Measurements from ENCODE around the gene PLXDC2. TPM values are rescaled to one million over a fixed set of nuclear protein-coding genes. Genes with fewer than 3 reads are reported as not detected.

The PLXDC2 gene
- total RNA-seq, 1 experiment from 2014 or later, result 0.21 TPM

- CTCF ChIA-PET, result no interaction called here
- no peak for ATAC-seq
- no TSS peak for BruUV-seq (replicated peaks)
- TF ChIP-seq REST (IDR thresholded peaks at IDR 0.05; ENCODE audit: insufficient read depth in 1 of 2, low read depth in 2 of 2, low read length in 1 of 2), result no peak
- no peak for TF ChIP-seq POLR2AphosphoS5 (IDR thresholded peaks at IDR 0.05; ENCODE audit: low read depth, low read length)
- no peak for TF ChIP-seq CTCF (IDR thresholded peaks at IDR 0.05)
- no peak for TF ChIP-seq SIN3A (IDR thresholded peaks at IDR 0.05; ENCODE audit: borderline replicate concordance, insufficient read depth, low read depth, low read length)
- no peak for TF ChIP-seq TCF7L2 (IDR thresholded peaks at IDR 0.05; ENCODE audit: low read depth, low read length)
- Histone ChIP-seq H3K4me1 (ENCODE audit: control insufficient read depth, insufficient read depth, low read length) (no peaks in the 10 kb centered on the region), H3K27ac (ENCODE audit: low read length) (no peak overlapping the region), H3K36me3 (ENCODE audit: control insufficient read depth, insufficient read depth, low read length) (no peaks in the 10 kb centered on the region), H3K27me3 (ENCODE audit: control insufficient read depth, insufficient read depth, low read length) (no peaks in the 10 kb centered on the region), H3K9me3 (ENCODE audit: control insufficient read depth, insufficient read depth, low read depth, low read length) (no peaks in the 10 kb centered on the region), H3K4me3 (ENCODE audit: low read depth in 2 of 2, low read length in 2 of 2) (no peak overlapping the region)
- DNase-seq (ENCODE audit: low read depth, low spot score), result no peak
- in situ Hi-C loops (cut with HindIII; ENCODE audit: low pct_unique_long_range_greater_than_20kb, low sequenced_read_pairs), result no loop called here
- intact Hi-C loops (cut with micrococcal nuclease; ENCODE audit: unreplicated experiment), result no loop called here
- POLR2A ChIA-PET, result no interaction called here
Observed at GRCh38 chr10:19848226-19848985, 32.2 kb downstream of the PLXDC2 start.

- no peaks in the 10 kb centered on the region for H3K4me1 ChIP-seq (ENCODE audit: control insufficient read depth, insufficient read depth, low read length)
- intact Hi-C loops (cut with micrococcal nuclease; ENCODE audit: unreplicated experiment), result no loop called here
- POLR2A ChIA-PET, result no interaction called here
- ATAC-seq (no peak), DNase-seq (ENCODE audit: low read depth, low spot score) (no peak)
- CTCF ChIA-PET, result interaction anchor here (0.7 kb wide), 1 partner anchor 565 kb away, joined by 7 read pairs; no protein-coding TSS in a partner anchor
- no peaks in the 10 kb centered on the region for H3K36me3 ChIP-seq (ENCODE audit: control insufficient read depth, insufficient read depth, low read length)
- H3K9me3 ChIP-seq (ENCODE audit: control insufficient read depth, insufficient read depth, low read depth, low read length), result no peaks in the 10 kb centered on the region
- H3K27me3 ChIP-seq (ENCODE audit: control insufficient read depth, insufficient read depth, low read length), result no peaks in the 10 kb centered on the region
- no peak overlapping the region for H3K27ac ChIP-seq (ENCODE audit: low read length)
- no peak overlapping the region for H3K4me3 ChIP-seq (ENCODE audit: low read depth in 2 of 2, low read length in 2 of 2)
- TF ChIP-seq REST (IDR thresholded peaks at IDR 0.05; ENCODE audit: insufficient read depth in 1 of 2, low read depth in 2 of 2, low read length in 1 of 2), result no peak
- no peak for TF ChIP-seq TCF7L2 (IDR thresholded peaks at IDR 0.05; ENCODE audit: low read depth, low read length)
- no peak for TF ChIP-seq CTCF (IDR thresholded peaks at IDR 0.05)
- in situ Hi-C loops (cut with HindIII; ENCODE audit: low pct_unique_long_range_greater_than_20kb, low sequenced_read_pairs), result no loop called here
- no TSS peak for BruUV-seq (replicated peaks)
Observed at GRCh38 chr10:19853831-19854230, 37.6 kb downstream of the PLXDC2 start.

All from Panc1 (cell line).